MCF 10A (cell line): ENCODE results near the gene UGGT2. TPM values are rescaled to one million over a fixed set of nuclear protein-coding genes. Genes with fewer than 3 reads are reported as not detected.
"Not testable (repeated sequence)": the region's sequence is repeated elsewhere in the genome, so short reads cannot be mapped to it uniquely, and the experiment has no call there.

Experiments used
- BruUV-seq: library from RNA; stranded (reverse); fragments of 400-500 nt; replicated peaks from 2 replicates; lab custom pipeline; 2021; lab: Mats Ljungman, UMichigan
- CTCF ChIA-PET: fragments of 300-600 bp; sonication (Branson Sonifier 250); formaldehyde crosslinking; extraction: SDS; loops from one replicate; lab custom pipeline; 2021; ENCODE audit warnings: antibody characterized with exemption, inconsistent platforms; lab: Yijun Ruan, JAX
- POLR2A ChIA-PET: fragments of 300-600, 350-650 bp; sonication (Branson Sonifier 250); formaldehyde crosslinking; extraction: SDS; loops from one replicate; lab custom pipeline; 2020; ENCODE audit warnings: antibody characterized with exemption, inconsistent platforms; lab: Yijun Ruan, JAX
- DNase-seq: peaks from one replicate; pipeline ENCODE4 v3.0.0-alpha.2; 2018; ENCODE audit not compliant: unreplicated experiment
- H3K27ac Mint-ChIP-seq: one replicate; pipeline ENCODE4 v1.8.0; 2022; ENCODE audit warnings: mild to moderate bottlenecking, low read depth, mixed read lengths; ENCODE audit not compliant: unreplicated experiment
- H3K27me3 Mint-ChIP-seq: one replicate; pipeline ENCODE4 v1.8.0; 2022; ENCODE audit warnings: mixed read lengths; ENCODE audit not compliant: insufficient read depth, unreplicated experiment
- H3K36me3 Mint-ChIP-seq: one replicate; pipeline ENCODE4 v1.8.0; 2022; ENCODE audit warnings: mild to moderate bottlenecking, moderate library complexity, mixed read lengths; ENCODE audit not compliant: insufficient read depth, unreplicated experiment
- H3K4me1 Mint-ChIP-seq: one replicate; pipeline ENCODE4 v1.8.0; 2022; ENCODE audit warnings: mixed read lengths; ENCODE audit not compliant: insufficient read depth, unreplicated experiment
- H3K4me3 Mint-ChIP-seq: one replicate; pipeline ENCODE4 v1.8.0; 2022; ENCODE audit warnings: mild to moderate bottlenecking, moderate library complexity, mixed read lengths; ENCODE audit not compliant: unreplicated experiment
- H3K9me3 Mint-ChIP-seq: one replicate; pipeline ENCODE4 v1.8.0; 2022; ENCODE audit warnings: mixed read lengths; ENCODE audit not compliant: unreplicated experiment
- CTCF ChIP-seq: fragments of 200-600 bp; IDR thresholded peaks from one replicate; pipeline ENCODE4 v1.8.0; 2022; ENCODE audit warnings: antibody characterized with exemption, mild to moderate bottlenecking; ENCODE audit not compliant: unreplicated experiment
- intact Hi-C: fragments of 100-400 bp; cut with micrococcal nuclease; formaldehyde crosslinking; loops from 2 replicates; pipeline ENCODE4 v1.14.1; 2022
- total RNA-seq: library from RNA; stranded (reverse); gene quantifications from 2 replicates; pipeline ENCODE4 v1.2.3, GENCODE V29; 2022

The UGGT2 gene
- total RNA-seq, 1 experiment from 2014 or later = 54.0 TPM

DNA sequence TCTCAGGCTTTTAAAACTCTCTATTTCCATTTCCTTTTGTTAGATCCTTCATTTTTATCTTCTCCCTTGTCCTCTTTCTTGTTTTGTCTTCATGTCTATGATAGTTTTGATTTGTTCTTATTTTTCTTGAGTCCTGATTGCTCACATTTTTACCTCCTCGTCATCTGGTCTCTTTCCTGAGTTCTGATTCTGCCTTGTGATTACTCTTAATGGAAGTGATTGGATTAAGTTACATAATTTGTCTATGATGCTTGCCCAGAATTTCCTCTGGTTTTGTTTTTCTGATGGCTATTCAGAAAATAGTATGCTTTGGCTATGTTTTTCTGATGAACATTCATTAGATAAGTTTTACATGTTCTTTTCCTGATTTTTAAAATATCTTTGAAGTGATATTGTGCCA lies 273.7 kb downstream of the UGGT2 start:
- no TSS peak for BruUV-seq
- Mint-ChIP-seq H3K4me1 (peaks cover 12% of the 10 kb centered on the region), H3K9me3 (peaks cover 5% of the 10 kb centered on the region), H3K27me3 (no peaks in the 10 kb centered on the region), H3K36me3 (peaks cover 48% of the 10 kb centered on the region), H3K4me3 (no peak overlapping the region), H3K27ac (no peak overlapping the region)
- CTCF ChIA-PET = interaction anchor here (0.6 to 0.7 kb wide), 2 partner anchors 21 to 242 kb away, joined by 4 to 5 read pairs; no protein-coding TSS in a partner anchor
- intact Hi-C loops = no loop called here
- no peak for TF ChIP-seq CTCF
- no peak for DNase-seq
- POLR2A ChIA-PET = no interaction called here

DNA sequence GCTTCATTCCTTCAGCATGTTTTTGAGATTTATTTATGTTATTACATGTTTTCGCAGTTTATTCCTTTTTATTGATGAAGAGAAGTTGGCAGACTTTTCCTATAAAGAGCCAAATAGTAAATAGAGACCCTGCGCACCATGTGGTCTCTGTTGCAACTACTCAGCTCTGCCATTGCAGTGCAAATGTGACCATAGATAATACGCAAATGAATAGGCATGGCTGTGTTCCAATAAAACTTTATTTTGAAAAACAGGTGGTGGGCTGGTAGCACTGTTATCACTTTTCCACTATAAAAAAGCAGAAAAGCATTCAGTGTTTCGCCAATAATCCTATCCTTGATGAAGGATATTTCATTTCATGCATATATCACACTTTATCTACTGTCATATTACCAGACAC lies 281.3 kb downstream of the UGGT2 start:
- H3K36me3 Mint-ChIP-seq = peaks cover 62% of the 10 kb centered on the region
- DNase-seq = no peak
- no peak for TF ChIP-seq CTCF
- no peaks in the 10 kb centered on the region for H3K9me3 Mint-ChIP-seq
- no peak overlapping the region for H3K4me3 Mint-ChIP-seq
- ChIA-PET CTCF (interaction anchor here (1.4 to 1.6 kb wide), 2 partner anchors 12 to 15 kb away, joined by 3 read pairs; no protein-coding TSS in a partner anchor), POLR2A (interaction anchor here (1.3 to 1.4 kb wide), 2 partner anchors 9 to 12 kb away, joined by 3 to 4 read pairs; no protein-coding TSS in a partner anchor)
- peak overlapping the region; percentile 58 for H3K27ac Mint-ChIP-seq
- intact Hi-C loops = loop anchor here (5.0 kb wide), 1 partner anchor 60 kb away; no protein-coding TSS in a partner anchor
- no peaks in the 10 kb centered on the region for H3K27me3 Mint-ChIP-seq
- BruUV-seq = no TSS peak
- H3K4me1 Mint-ChIP-seq = no peaks in the 10 kb centered on the region

GRCh38 chr13:95763601-95764000 lies 289.6 kb downstream of the UGGT2 start:
- Mint-ChIP-seq H3K4me1 (no peaks in the 10 kb centered on the region), H3K27ac (no peak overlapping the region), H3K27me3 (no peaks in the 10 kb centered on the region), H3K36me3 (peaks cover 75% of the 10 kb centered on the region), H3K9me3 (no peaks in the 10 kb centered on the region), H3K4me3 (no peak overlapping the region)
- intact Hi-C loops = loop anchor here (5.0 kb wide), 1 partner anchor 86 kb away; the partner anchor contains the start of gene DNAJC3
- POLR2A ChIA-PET = interaction anchor here (0.7 to 1.5 kb wide), 6 partner anchors 12 to 199 kb away, joined by 3 to 5 read pairs (median 4); partner anchors contain the start of gene DNAJC3
- BruUV-seq = TSS peak; percentile 6
- CTCF ChIA-PET = interaction anchor here (1.5 to 2.3 kb wide), 2 partner anchors 15 to 71 kb away, joined by 3 to 11 read pairs; no protein-coding TSS in a partner anchor
- no peak for TF ChIP-seq CTCF
- DNase-seq = no peak

GRCh38 chr13:95762626-95763025 lies 290.6 kb downstream of the UGGT2 start:
- not testable (repeated sequence) for H3K27ac Mint-ChIP-seq, H3K4me3 Mint-ChIP-seq, BruUV-seq, DNase-seq, H3K9me3 Mint-ChIP-seq, H3K4me1 Mint-ChIP-seq, H3K27me3 Mint-ChIP-seq
- intact Hi-C loops = loop anchor here (5.0 kb wide), 1 partner anchor 85 kb away; the partner anchor contains the start of gene DNAJC3
- POLR2A ChIA-PET = interaction anchor here (0.6 to 1.5 kb wide), 5 partner anchors 22 to 86 kb away, joined by 3 to 4 read pairs (median 3); partner anchors contain the start of gene DNAJC3
- H3K36me3 Mint-ChIP-seq = peaks cover 80% of the 10 kb centered on the region
- CTCF ChIA-PET = interaction anchor here (0.5 to 2.3 kb wide), 6 partner anchors 12 to 156 kb away, joined by 3 to 11 read pairs (median 3); no protein-coding TSS in a partner anchor
